ENCODE measurements around the gene TNRC6A.

The TNRC6A gene

GRCh38 chr16:24774510-24774909, 45.1 kb downstream of the TNRC6A start:
- no peaks in the 10 kb centered on the region for H3K27me3 Mint-ChIP-seq (ENCODE audit: low read depth)
- H3K36me3 Mint-ChIP-seq (ENCODE audit: low read depth): peaks cover 80% of the 10 kb centered on the region
- H3K27ac Mint-ChIP-seq: no peak overlapping the region
- H3K4me3 Mint-ChIP-seq: no peak overlapping the region
- no peaks in the 10 kb centered on the region for H3K9me3 Mint-ChIP-seq
- H3K4me1 Mint-ChIP-seq: no peaks in the 10 kb centered on the region
- no peak for TF ChIP-seq CTCF (IDR thresholded peaks at IDR 0.05; ENCODE audit: unreplicated experiment in 3 of 3)

- H3K4me1 Mint-ChIP-seq: no peaks in the 10 kb centered on the region
- H3K9me3 Mint-ChIP-seq: no peaks in the 10 kb centered on the region
- H3K27ac Mint-ChIP-seq: no peak overlapping the region
- no peak for TF ChIP-seq CTCF (IDR thresholded peaks at IDR 0.05; ENCODE audit: unreplicated experiment in 3 of 3)
- no peak overlapping the region for H3K4me3 Mint-ChIP-seq
- no peaks in the 10 kb centered on the region for H3K27me3 Mint-ChIP-seq (ENCODE audit: low read depth)
- H3K36me3 Mint-ChIP-seq (ENCODE audit: low read depth): peaks cover 82% of the 10 kb centered on the region
Measured at GRCh38 chr16:24775455-24775854, 46.0 kb downstream of the TNRC6A start.

- peak overlapping the region in 1 of 3 experiments; percentile 32 for H3K27ac Mint-ChIP-seq
- no peaks in the 10 kb centered on the region for H3K4me1 Mint-ChIP-seq
- no peaks in the 10 kb centered on the region for H3K9me3 Mint-ChIP-seq
- no peaks in the 10 kb centered on the region for H3K27me3 Mint-ChIP-seq (ENCODE audit: low read depth)
- H3K4me3 Mint-ChIP-seq: no peak overlapping the region
- peaks cover 89% of the 10 kb centered on the region for H3K36me3 Mint-ChIP-seq (ENCODE audit: low read depth)
- no peak for TF ChIP-seq CTCF (IDR thresholded peaks at IDR 0.05; ENCODE audit: unreplicated experiment in 3 of 3)
Measured at GRCh38 chr16:24776501-24777220, 47.2 kb downstream of the TNRC6A start.

GRCh38 chr16:24778671-24779070, 49.2 kb downstream of the TNRC6A start:
- no peak for TF ChIP-seq CTCF (IDR thresholded peaks at IDR 0.05; ENCODE audit: unreplicated experiment in 3 of 3)
- no peak overlapping the region for H3K27ac Mint-ChIP-seq
- no peaks in the 10 kb centered on the region for H3K9me3 Mint-ChIP-seq
- peaks cover 89% of the 10 kb centered on the region for H3K36me3 Mint-ChIP-seq (ENCODE audit: low read depth)
- no peaks in the 10 kb centered on the region for H3K27me3 Mint-ChIP-seq (ENCODE audit: low read depth)
- H3K4me1 Mint-ChIP-seq: no peaks in the 10 kb centered on the region
- H3K4me3 Mint-ChIP-seq: no peak overlapping the region

GRCh38 chr16:24781256-24781655, 51.8 kb downstream of the TNRC6A start:
- Mint-ChIP-seq H3K4me3 (no peak overlapping the region), H3K9me3 (no peaks in the 10 kb centered on the region), H3K36me3 (ENCODE audit: low read depth) (peaks cover 87% of the 10 kb centered on the region), H3K27me3 (ENCODE audit: low read depth) (no peaks in the 10 kb centered on the region), H3K27ac (no peak overlapping the region), H3K4me1 (no peaks in the 10 kb centered on the region)
- no peak for TF ChIP-seq CTCF (IDR thresholded peaks at IDR 0.05; ENCODE audit: unreplicated experiment in 3 of 3)

DNA sequence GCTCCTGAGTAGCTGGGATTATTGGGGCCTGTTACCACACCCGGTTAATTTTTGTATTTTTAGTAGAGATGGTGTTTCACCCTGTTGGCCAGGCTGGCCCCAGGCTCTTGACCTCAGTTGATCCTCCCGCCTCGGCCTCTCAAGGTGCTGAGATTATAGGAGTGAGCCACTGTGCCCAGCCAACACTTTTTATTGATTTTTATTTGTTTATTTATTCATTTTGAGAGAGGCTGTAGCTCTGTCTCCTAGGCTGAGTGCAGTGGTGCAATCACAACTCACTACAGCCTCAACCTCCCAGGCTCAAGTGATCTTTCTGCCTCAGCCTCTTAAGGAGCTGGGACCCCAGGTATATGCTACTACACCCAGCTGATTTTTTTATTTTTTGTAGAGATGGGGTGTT, 54.7 kb downstream of the TNRC6A start:
- H3K36me3 Mint-ChIP-seq (ENCODE audit: low read depth): peaks cover 80% of the 10 kb centered on the region
- H3K4me3 Mint-ChIP-seq: no peak overlapping the region
- H3K4me1 Mint-ChIP-seq: no peaks in the 10 kb centered on the region
- no peaks in the 10 kb centered on the region for H3K27me3 Mint-ChIP-seq (ENCODE audit: low read depth)
- TF ChIP-seq CTCF (IDR thresholded peaks at IDR 0.05; ENCODE audit: unreplicated experiment in 3 of 3): no peak
- H3K9me3 Mint-ChIP-seq: no peaks in the 10 kb centered on the region
- no peak overlapping the region for H3K27ac Mint-ChIP-seq
